Peyer's patch (tissue), 4 donors: Measurements from ENCODE around the gene ABHD2.
"Not testable (repeated sequence)": the region's sequence is repeated elsewhere in the genome, so short reads cannot be mapped to it uniquely, and the experiment has no call there.

Experiments used
- CTCF ChIP-seq, 6 experiments: fragments of 450-650 bp in 4 of 6; fragments of 200-600 bp in 2 of 6; sonication (generic) in 1 of 6; IDR thresholded peaks; one replicate each; pipeline ENCODE4 v1.5.1; 2017 to 2019; ENCODE audit warnings: antibody characterized with exemption in 6 of 6, mild to moderate bottlenecking in 3 of 6, moderate library complexity in 1 of 6
- POLR2A ChIP-seq, 2 donors: fragments of 450-650 bp; IDR thresholded peaks; one replicate each; pipeline ENCODE4 v1.5.1; 2017; ENCODE audit warnings: antibody characterized with exemption in 2 of 2, mild to moderate bottlenecking in 2 of 2, moderate library complexity in 2 of 2

GRCh38 chr15:89120479-89121000 is 32.3 kb downstream of the ABHD2 start:
- not testable (repeated sequence) for TF ChIP-seq POLR2A, CTCF (IDR thresholded peaks at IDR 0.05)
